A673 (cell line): ENCODE measurements around the gene GSG1L2. TPM values are rescaled to one million over a fixed set of nuclear protein-coding genes. Genes with fewer than 3 reads are reported as not detected.

Experiments used
- BruUV-seq: library from RNA; stranded (reverse); fragments of 400-500 nt; replicated peaks from 2 replicates; lab custom pipeline; 2021; lab: Mats Ljungman, UMichigan
- CTCF ChIA-PET: fragments of 300-600 bp; sonication (Branson Sonifier 250); formaldehyde crosslinking; loops from one replicate; lab custom pipeline; 2022; ENCODE audit warnings: antibody characterized with exemption; lab: Charles Lee
- POLR2A ChIA-PET: fragments of 300-600 bp; sonication (Branson Sonifier 250); formaldehyde crosslinking; loops from one replicate; lab custom pipeline; 2022; ENCODE audit warnings: antibody characterized with exemption; ENCODE audit not compliant: low non-redundant PET; lab: Charles Lee
- DNase-seq: peaks from one replicate; pipeline ENCODE4 v3.0.0-alpha.2; 2015; ENCODE audit warnings: low spot score
- H3K27ac ChIP-seq: fragments of 200-600 bp; sonication (generic); 2 replicates; pipeline ENCODE4 v1.5.1; 2016; ENCODE audit warnings: mixed run types, low read depth, mild to moderate bottlenecking, mixed read lengths, antibody characterized with exemption, low read length; ENCODE audit not compliant: poor library complexity, severe bottlenecking
- H3K27me3 ChIP-seq: fragments of 200-600 bp; sonication (generic); replicated peaks from 2 replicates; pipeline ENCODE4 v1.6.1; 2017; ENCODE audit warnings: mixed run types, low read depth, mild to moderate bottlenecking, mixed read lengths, antibody characterized with exemption, low read length; ENCODE audit not compliant: insufficient read depth, poor library complexity
- H3K36me3 ChIP-seq: fragments of 200-600 bp; sonication (generic); 2 replicates; pipeline ENCODE4 v1.6.1; 2016; ENCODE audit warnings: mixed run types, mild to moderate bottlenecking, mixed read lengths, antibody characterized with exemption, low read length; ENCODE audit not compliant: insufficient read depth, poor library complexity, severe bottlenecking
- H3K4me1 ChIP-seq: fragments of 200-600 bp; sonication (generic); 2 replicates; pipeline ENCODE4 v1.6.1; 2017; ENCODE audit warnings: mixed run types, mild to moderate bottlenecking, mixed read lengths, antibody characterized with exemption, low read length; ENCODE audit not compliant: insufficient read depth, poor library complexity, severe bottlenecking
- H3K4me3 ChIP-seq: fragments of 200-600 bp; sonication (generic); 2 replicates; pipeline ENCODE4 v1.5.1; 2016; ENCODE audit warnings: low read depth, mixed run types, mild to moderate bottlenecking, mixed read lengths, low read length; ENCODE audit not compliant: poor library complexity, severe bottlenecking
- H3K9me3 ChIP-seq: fragments of 200-600 bp; sonication (generic); 2 replicates; pipeline ENCODE4 v1.6.1; 2016; ENCODE audit warnings: mixed run types, low read depth, mild to moderate bottlenecking, mixed read lengths, antibody characterized with exemption, low read length; ENCODE audit not compliant: poor library complexity, severe bottlenecking
- CTCF ChIP-seq: fragments of 300-800, 200-600 bp; sonication (generic); conservative IDR thresholded peaks from 2 replicates; pipeline ENCODE4 v1.5.1; 2017; ENCODE audit warnings: low read depth, mild to moderate bottlenecking, antibody characterized with exemption, low read length, moderate library complexity, mixed read lengths
- EZH2 ChIP-seq: fragments of 200-600 bp; sonication (generic); IDR thresholded peaks from 2 replicates; pipeline ENCODE4 v1.6.1; 2017; ENCODE audit warnings: borderline replicate concordance, low read depth, mild to moderate bottlenecking, mixed read lengths, antibody characterized with exemption, low read length; ENCODE audit not compliant: poor library complexity, severe bottlenecking
- intact Hi-C: fragments of 100-400 bp; cut with micrococcal nuclease; formaldehyde crosslinking; loops from one replicate; pipeline ENCODE4 v1.10.0; 2022; ENCODE audit not compliant: unreplicated experiment
- total RNA-seq: library from RNA; stranded (reverse); gene quantifications from 2 replicates; pipeline ENCODE4 v1.2.3, GENCODE V29; 2021

The GSG1L2 gene
- total RNA-seq, 1 experiment from 2014 or later = not detected

DNA sequence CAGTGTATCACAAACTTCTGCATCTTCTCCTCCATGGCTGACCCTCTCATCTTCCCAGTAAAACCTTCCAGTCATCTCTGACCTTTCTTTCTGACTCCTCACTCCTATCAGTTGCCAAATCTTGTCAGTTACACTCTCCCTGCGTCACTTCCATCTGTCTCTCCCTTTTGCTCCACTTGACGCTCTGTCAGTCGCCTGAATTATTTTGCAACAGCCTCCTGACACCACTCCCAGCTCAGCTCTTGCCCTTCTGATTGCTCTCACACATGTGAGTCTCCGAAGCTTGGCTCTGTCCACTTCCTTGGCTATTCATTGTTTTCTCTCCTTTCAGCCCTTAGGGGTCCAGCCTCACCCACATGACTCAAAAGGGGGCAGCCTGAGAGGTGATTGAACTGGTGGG, 58.2 kb downstream of the GSG1L2 start:
- intact Hi-C loops = no loop called here
- no peak overlapping the region for H3K4me3 ChIP-seq
- DNase-seq = no peak
- H3K27me3 ChIP-seq = peaks cover 17% of the 10 kb centered on the region
- POLR2A ChIA-PET = no interaction called here
- no peak for TF ChIP-seq CTCF
- no peak for TF ChIP-seq EZH2
- H3K36me3 ChIP-seq = no peaks in the 10 kb centered on the region
- BruUV-seq = no TSS peak
- H3K4me1 ChIP-seq = no peaks in the 10 kb centered on the region
- H3K27ac ChIP-seq = no peak overlapping the region
- CTCF ChIA-PET = no interaction called here
- H3K9me3 ChIP-seq = no peaks in the 10 kb centered on the region

GRCh38 chr17:9760266-9760665, 61.6 kb downstream of the GSG1L2 start:
- Histone ChIP-seq H3K4me3 (no peak overlapping the region), H3K27me3 (peaks cover 17% of the 10 kb centered on the region), H3K4me1 (no peaks in the 10 kb centered on the region), H3K36me3 (no peaks in the 10 kb centered on the region), H3K27ac (no peak overlapping the region), H3K9me3 (no peaks in the 10 kb centered on the region)
- intact Hi-C loops = no loop called here
- POLR2A ChIA-PET = no interaction called here
- no peak for DNase-seq
- CTCF ChIA-PET = interaction anchor here (0.5 kb wide), 1 partner anchor 13 kb away, joined by 3 read pairs; no protein-coding TSS in a partner anchor
- BruUV-seq = no TSS peak
- no peak for TF ChIP-seq EZH2
- no peak for TF ChIP-seq CTCF

- Histone ChIP-seq H3K27me3 (peaks cover 3% of the 10 kb centered on the region), H3K4me3 (no peak overlapping the region), H3K36me3 (no peaks in the 10 kb centered on the region), H3K9me3 (no peaks in the 10 kb centered on the region), H3K27ac (no peak overlapping the region), H3K4me1 (no peaks in the 10 kb centered on the region)
- no peak for TF ChIP-seq CTCF
- TF ChIP-seq EZH2 = no peak
- ChIA-PET POLR2A (no interaction called here), CTCF (no interaction called here)
- no peak for DNase-seq
- intact Hi-C loops = no loop called here
- no TSS peak for BruUV-seq
These were observed 66.8 kb downstream of the GSG1L2 start for GRCh38 chr17:9755083-9755482.

Other genes with a start within 250 kb of the GSG1L2 start
- 51.4 and 56.4 TPM in 2 replicates for gene STX8, start 246.3 kb downstream of the GSG1L2 start, total RNA-seq
- gene CFAP52, start 245.4 kb downstream of the GSG1L2 start, total RNA-seq = not detected in 2 replicates
- gene USP43, start 176.6 kb downstream of the GSG1L2 start, total RNA-seq = 0.26 and 0.34 TPM in 2 replicates
- not detected in 2 replicates for gene DHRS7C, start 30.5 kb downstream of the GSG1L2 start, total RNA-seq
- gene GLP2R, start 3.8 kb upstream of the GSG1L2 start, total RNA-seq = not detected in 2 replicates
- gene RCVRN, start 83.2 kb upstream of the GSG1L2 start, total RNA-seq = not detected in 2 replicates